T1000 (cell line): ENCODE measurements around the gene DNAJC5G.
"Not testable (repeated sequence)": the region's sequence is repeated elsewhere in the genome, so short reads cannot be mapped to it uniquely, and the experiment has no call there.

Source experiments
- DNase-seq: peaks from one replicate; lab custom pipeline; 2025; ENCODE audit warnings: mixed read lengths; lab: John Stamatoyannopoulos, UW

The DNAJC5G gene

DNA sequence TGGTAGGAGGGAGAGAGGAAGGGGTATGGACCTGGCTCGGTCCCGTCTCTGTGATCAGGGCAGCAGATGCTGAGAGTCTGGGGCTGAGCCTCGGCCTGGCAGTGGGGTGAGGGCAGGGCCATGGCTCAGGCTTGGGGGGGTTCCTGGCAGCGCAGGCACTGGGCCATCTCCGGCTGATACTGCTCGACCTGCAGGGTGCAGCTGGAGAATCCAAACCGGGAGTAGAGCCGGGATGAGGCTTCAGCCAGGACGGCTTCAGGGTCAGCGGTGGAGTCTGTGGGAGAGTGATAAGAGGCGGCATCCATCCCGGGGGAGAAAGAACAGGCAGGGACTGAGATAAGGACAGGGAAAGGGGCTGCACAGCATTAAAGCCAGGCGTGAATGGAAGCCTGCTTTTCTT is 20.0 kb upstream of the DNAJC5G start:
- no peak for DNase-seq

- DNase-seq = no peak
Measured at GRCh38 chr2:27255660-27256059, 19.6 kb upstream of the DNAJC5G start.

DNA sequence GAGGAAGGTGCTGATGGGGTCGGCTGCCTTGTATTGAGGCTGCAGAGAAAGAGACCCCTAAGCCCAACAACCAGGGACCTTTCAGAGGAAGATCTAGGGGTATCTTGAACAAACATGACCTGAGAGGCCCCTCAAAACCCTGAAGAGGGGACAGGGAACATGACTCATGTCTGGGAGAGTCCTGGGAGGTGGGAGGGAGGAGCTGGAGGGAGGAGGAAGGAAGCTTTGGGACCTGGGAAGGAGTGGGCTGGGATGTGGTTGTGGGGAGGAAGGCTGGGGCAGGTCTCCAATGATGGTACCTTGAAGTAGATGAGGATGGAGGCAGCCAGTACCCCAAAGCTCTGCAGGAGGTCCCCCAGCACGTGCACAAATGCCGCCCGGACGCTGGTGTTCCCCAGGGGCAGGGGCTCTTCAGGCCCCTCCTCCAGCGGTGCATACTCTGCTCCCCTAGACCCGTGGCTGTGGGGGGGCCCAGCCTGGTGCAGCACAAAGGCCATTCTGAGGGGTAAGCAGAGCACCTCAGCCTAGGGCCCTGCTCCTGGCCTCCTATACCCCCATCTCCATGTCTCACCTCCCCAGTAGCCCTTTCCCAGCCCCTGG is 18.3 kb upstream of the DNAJC5G start:
- no peak for DNase-seq

GRCh38 chr2:27258051-27258450 is 17.2 kb upstream of the DNAJC5G start:
- DNase-seq = no peak

DNA sequence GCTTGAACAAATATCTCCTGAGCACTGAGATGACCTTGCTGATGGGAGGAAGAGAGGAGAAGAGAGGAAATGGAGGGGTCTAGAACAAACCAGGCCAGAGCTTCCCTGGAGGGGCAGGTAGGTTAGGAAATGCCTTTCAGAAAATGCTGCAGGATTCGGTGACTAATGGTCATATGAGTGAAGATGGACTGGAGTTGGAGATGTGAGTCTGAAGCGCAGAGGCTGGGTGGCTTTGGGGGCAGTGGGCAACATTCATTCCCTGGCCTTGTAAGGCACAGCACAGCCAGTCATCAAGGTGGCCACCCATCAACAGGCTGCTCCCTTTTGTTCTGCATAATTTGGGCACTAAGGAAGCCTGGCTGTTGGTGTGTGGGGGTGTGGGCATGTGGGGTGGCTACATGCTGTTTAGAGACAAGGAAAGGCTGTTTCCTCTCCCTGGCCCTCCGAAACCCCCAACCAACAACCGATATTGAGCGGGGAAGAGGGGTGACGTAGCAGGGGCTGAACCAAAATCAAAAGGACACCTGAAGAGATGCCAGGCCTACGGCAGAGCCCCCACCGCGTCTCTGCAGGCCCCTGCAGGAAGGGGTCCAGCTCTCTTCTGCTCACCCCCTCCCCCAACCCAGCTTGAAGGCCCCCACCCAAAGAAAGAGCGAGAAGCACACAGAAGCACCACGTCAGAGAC is 13.8 kb upstream of the DNAJC5G start:
- no peak for DNase-seq

- DNase-seq = no peak
Measured at GRCh38 chr2:27261926-27262298, 13.3 kb upstream of the DNAJC5G start.

GRCh38 chr2:27262379-27263286 is 12.6 kb upstream of the DNAJC5G start, which contains the start of gene SLC30A3:
TSS of gene SLC30A3 (minus strand) at chr2:27263047. CDS start at chr2:27262906, 141 bp downstream.
- no peak for DNase-seq

GRCh38 chr2:27263287-27264252 is 11.7 kb upstream of the DNAJC5G start:
- DNase-seq = no peak

GRCh38 chr2:27264253-27264752 is 10.9 kb upstream of the DNAJC5G start:
- DNase-seq = no peak

GRCh38 chr2:27264753-27265535 is 10.3 kb upstream of the DNAJC5G start:
- DNase-seq = no peak

DNA sequence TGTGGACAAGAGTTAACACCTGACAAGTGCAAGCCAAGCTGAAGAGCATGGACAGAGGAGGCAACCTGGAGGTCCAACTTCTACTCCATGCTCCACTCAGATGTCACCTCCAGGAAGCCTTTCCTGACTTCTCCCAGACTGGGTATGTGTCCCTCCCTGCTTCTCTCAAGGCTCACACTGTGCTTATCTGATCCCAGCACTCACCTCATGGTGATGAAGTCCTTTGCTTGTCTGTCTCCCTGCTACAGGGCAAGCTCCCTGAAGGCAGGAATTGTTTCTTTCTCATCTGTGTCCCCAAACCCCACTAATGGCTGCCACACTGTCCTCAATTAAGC is 9.7 kb upstream of the DNAJC5G start:
- DNase-seq = no peak

DNA sequence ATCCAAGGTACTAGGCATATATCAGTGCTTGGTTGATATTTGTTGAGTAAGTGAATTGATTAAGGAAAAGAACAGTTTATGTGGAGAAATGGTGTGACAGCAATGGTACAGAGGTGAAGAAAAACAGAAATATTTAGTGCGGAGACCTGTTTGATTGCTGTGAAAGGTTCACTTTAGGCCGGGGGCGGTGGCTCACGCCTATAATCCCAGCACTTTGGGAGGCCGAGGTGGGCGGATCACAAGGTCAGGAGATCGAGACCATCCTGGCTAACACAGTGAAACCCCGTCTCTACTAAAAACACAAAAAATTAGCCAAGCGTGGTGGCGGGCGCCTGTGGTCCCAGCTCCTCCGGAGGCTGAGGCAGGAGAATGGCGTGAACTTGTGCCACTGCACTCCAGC is 6.9 kb upstream of the DNAJC5G start:
- DNase-seq = not testable (repeated sequence)

- DNase-seq = no peak
Measured at GRCh38 chr2:27270131-27270530, 5.1 kb upstream of the DNAJC5G start.

DNA sequence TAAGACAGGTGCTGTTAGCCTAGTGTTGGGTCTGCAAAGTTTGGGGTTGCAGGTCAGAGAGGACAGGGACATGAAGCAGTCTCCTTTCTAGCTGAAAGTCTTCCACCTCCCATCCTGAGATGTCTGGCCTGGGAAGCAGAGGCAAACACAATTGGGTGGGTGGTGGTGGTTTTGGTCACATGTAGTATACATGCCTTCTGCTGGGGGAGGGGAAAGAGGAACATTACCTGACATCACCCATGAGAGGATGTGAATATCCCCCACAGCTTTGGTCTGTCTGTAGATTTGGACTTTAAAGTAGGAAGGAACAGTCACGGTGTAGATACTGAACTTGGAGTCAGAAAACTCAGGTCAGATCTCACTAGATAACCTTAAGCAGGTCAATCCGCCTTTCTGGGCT is 4.6 kb upstream of the DNAJC5G start:
- DNase-seq = no peak

GRCh38 chr2:27271631-27272340 is 3.4 kb upstream of the DNAJC5G start:
- DNase-seq = no peak

DNA sequence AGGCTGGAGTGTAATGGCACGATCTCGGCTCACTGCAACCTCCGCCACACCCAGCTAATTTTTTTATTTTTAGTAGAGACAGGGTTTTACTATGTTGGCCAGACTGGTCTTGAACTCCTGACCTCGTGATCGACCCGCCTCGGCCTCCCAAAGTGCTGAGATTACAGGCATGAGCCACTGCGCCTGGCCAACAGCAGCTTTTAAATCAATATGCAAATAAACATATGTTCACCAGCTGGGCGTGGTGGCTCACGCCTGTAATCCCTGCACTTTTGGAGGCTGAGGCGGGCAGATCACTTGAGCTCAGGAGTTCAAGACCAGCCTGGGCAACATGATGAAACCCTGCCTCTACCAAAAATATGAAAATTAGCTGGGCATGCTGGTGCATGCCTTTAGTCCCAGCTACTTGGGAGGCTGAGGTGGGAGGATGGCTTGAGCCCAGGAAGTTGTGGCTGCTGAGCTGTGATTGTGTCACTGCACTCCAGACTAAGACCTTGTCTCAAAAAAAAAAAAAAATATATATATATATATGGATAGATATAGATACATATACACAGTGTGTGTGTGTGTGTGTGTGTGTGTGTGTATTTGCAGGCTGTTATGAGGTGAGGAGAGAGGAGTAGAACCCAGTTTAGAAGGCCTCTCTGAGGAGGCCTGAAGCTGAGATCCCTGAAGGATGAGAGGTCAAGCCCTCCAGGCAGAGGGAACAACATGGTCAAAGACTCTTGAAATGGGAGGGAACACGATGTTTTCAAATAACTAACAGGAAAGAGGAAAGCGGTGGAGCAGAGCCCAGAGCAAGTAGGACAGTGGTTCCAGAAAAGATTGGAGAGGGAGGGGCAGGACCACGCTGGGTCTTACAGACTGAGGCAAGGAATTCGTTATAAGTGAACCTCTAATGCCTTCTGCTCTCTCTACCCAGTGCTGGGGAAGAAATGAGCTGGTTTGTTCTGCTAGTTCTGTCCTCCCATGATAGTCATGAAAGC is 2.4 kb upstream of the DNAJC5G start:
- DNase-seq = not testable (repeated sequence)

DNA sequence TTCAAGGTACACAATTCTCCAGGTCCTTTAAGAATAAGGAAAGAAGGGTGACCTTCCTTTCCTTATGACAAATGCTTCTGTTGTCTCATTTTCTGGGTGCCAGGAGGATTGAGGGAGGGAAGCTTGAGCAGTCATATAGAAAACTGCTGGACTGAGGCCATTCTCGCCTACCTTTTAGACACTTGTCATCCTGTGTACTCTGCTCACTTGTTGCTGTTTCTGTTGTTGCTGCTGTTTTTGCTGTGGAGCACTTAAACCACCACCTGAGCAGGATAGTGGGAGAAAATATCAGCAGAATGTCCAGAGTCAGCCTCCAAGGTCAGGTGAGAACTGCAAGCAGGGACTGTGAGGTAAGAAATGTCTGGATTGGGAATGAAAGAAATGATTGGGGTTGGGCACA is 2.8 kb downstream of the DNAJC5G start:
- no peak for DNase-seq

DNA sequence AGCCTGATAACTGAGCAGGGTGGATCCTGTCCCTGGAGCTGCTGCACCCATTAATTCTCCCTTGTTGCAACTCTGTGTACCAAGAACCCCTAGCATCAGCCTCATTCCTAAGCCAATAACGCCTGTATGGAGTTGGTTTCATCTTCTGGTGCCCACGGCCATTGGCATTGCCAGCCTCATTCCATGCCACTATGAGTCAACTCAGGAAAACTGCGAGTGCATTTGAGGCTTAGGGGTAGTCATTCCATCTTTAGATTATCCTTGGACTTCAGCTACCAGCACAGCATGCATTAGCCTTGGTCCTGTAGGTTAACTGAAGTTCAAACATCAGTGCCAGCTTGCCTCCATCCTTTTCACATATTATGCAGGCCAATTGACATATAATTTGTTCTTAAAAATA is 5.6 kb downstream of the DNAJC5G start:
- no peak for DNase-seq

DNA sequence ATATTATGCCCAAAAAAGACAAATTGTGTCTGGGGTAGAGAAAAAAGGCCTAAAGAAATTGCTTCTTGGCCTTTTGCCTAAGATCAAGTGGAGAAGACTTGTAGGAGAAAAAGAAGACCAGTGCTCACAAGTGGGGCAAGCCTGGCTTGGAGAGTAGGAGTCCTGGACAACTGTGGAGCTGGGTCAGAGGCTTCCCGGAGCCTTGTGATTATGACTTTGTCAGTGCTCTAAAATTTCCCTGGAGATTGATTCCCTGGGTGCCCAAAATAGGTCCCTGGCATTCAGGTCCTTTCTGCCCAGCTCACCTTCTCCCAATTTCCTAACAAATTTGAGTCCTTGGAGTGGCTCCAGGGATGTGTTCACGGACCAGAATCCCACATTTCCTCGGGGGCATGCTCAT is 6.2 kb downstream of the DNAJC5G start:
- DNase-seq = no peak
